Right renal cortex interstitium (tissue), 3 donors: ENCODE data around the gene FAM227B. TPM values are rescaled to one million over a fixed set of nuclear protein-coding genes. Genes with fewer than 3 reads are reported as not detected.
"Not testable (repeated sequence)": the region's sequence is repeated elsewhere in the genome, so short reads cannot be mapped to it uniquely, and the experiment has no call there.

ENCODE experiments used
- DNase-seq, 3 donors: peaks; one replicate each; pipeline ENCODE4 v3.0.0-alpha.2; 2013; ENCODE audit warnings: low read depth in 3 of 3, low spot score in 2 of 3
- polyA plus RNA-seq, 3 donors: library from polyadenylated mRNA; unstranded; fragments of 120-200 nt; gene quantifications; one replicate each; pipeline ENCODE4 v1.2.1, GENCODE V29; 2013; ENCODE audit not compliant: insufficient read length in 3 of 3

FAM227B gene
- polyA plus RNA-seq, 3 donors = 16.1 to 18.5 (median 16.4) TPM

GRCh38 chr15:49402515-49403296, 217.9 kb downstream of the FAM227B start:
- not testable (repeated sequence) for DNase-seq

- no peak for DNase-seq
Observed at GRCh38 chr15:49387471-49387870, 233.1 kb downstream of the FAM227B start.

DNA sequence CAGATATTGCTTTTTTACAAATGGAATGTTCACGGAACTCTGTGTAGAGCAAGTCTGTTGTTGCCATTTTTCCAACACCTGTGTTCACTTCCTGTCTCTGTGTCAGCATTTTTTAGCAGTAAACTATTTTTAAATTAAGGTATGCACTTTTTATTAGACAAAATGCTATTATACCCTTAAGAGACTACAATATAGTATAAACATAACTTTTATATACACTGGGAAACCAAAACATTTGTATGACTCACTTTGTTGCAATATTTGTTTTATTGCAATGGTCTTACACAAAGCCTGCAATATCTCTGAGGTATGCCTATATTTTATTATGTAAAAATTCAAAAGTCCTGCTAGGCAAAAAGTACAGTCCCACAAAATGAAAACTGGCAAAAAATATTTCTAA, 237.4 kb downstream of the FAM227B start:
- DNase-seq = no peak

GRCh38 chr15:49382394-49382793, 238.2 kb downstream of the FAM227B start:
- no peak for DNase-seq

- DNase-seq = no peak
Observed at GRCh38 chr15:49380912-49381311, 239.7 kb downstream of the FAM227B start.

DNA sequence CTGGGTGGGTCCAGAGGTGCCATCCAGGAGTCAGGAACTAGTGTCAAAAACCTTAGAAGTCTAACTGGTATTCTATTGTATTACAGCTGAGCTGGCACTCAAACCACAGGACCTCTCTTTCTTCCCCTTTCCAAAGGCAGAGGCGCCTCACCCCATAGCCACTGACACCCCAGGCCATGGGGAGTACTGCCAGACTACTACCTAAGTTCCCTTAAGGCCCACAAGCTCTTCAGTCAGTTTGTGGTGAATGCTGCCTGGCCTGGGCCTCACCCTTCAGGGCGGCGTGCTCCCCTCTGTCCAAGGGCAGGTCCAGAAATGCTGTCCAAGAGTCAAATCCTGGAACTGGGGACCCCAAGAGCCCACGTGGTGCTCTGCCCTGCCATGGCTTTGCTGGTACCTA, 240.6 kb downstream of the FAM227B start:
- DNase-seq = no peak

- DNase-seq = no peak
Observed at GRCh38 chr15:49372366-49372765, 248.3 kb downstream of the FAM227B start.

GRCh38 chr15:49370782-49371181, 249.8 kb downstream of the FAM227B start:
- no peak for DNase-seq

DNA sequence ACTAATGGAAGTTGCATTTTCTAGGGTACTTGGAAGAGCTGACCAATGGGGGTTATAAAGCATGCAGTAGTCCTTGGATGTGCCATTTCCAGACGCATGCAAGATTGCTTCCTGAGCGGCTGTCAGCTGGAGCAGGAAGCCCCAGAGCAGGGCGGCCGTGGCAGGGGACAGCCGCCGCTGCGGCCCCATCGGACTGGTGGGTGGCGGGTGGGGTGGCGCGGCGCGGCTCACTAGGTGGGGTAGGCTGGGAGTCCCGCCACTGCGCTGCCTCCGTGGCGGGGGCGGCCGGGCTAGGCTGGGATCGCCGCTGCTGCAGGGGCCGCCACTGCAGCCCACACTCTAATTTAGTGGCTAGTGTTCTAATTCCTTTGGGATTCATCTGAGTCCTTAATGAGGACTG, 254.1 kb downstream of the FAM227B start:
- DNase-seq = no peak

- DNase-seq = no peak
Observed at GRCh38 chr15:49361370-49361769, 259.2 kb downstream of the FAM227B start.

DNA sequence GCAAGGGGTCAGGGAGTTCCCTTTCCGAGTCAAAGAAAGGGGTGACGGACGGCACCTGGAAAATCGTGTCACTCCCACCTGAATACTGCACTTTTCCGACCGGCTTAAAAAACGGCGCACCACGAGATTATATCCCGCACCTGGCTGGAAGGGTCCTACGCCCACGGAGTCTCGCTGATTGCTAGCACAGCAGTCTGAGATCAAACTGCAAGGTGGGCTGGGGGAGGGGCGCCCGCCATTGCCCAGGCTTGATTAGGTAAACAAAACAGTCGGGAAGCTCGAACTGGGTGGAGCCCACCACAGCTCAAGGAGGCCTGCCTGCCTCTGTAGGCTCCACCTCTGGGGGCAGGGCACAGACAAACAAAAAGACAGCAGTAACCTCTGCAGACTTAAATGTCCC, 266.2 kb downstream of the FAM227B start:
- not testable (repeated sequence) for DNase-seq

- DNase-seq = no peak
Observed at GRCh38 chr15:49343546-49343945, 277.1 kb downstream of the FAM227B start.

GRCh38 chr15:49339656-49340055, 281.0 kb downstream of the FAM227B start:
- no peak for DNase-seq

DNA sequence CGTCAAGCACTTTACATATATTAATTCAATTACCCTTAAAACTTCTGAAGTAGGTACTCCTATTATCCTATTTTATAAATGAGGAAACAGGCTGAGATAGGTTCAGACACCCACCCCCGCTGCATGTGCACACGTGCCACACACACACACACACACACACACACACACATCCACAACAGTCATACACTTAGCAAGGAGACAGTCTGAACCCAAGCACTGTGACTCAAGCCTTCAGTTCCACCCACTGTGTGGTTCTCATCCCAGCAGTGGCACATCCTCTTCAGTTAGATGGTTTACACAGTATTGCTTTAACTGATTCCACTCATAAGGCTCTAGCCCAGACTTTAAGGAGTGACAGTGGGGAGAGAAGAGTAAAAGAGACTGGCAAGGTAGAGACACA, 288.7 kb downstream of the FAM227B start:
- no peak for DNase-seq

DNA sequence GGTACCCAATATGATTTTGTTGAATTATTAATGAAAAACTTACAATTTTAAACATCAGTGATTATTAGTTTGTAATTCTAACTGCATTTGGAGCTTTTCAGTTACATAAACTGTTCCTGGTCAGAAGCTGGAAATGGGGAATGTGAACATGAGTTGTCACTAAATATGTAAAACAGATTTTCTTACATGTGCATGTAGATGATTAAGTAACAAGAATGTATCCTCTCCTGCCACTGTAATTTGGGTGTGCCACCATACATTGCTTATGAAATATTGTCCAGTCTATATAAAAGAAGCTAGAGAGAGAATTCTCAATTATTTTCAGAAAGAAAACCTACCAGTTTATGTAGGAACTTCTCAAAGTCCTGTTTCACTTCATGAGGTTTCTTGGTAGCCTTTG, 289.2 kb downstream of the FAM227B start:
- no peak for DNase-seq

DNA sequence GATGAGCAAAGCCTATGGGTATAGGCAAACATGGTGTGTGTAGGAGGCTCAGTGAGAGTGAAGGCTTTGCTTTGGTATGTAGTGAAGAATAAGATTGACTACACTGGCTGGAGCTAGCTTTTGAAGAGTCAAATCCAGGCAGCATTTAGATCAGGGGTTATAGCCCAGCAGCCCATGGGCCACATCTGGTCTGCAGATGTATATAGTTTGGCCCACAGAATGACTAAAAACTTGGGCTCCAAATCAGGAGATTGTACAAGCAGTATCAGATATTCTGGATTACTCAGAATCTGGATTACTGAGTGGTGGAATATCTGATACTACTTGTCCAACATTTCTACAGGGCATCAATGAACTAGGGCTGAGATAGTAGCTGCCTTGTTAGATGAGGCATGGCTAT, 290.5 kb downstream of the FAM227B start:
- DNase-seq = no peak

DNA sequence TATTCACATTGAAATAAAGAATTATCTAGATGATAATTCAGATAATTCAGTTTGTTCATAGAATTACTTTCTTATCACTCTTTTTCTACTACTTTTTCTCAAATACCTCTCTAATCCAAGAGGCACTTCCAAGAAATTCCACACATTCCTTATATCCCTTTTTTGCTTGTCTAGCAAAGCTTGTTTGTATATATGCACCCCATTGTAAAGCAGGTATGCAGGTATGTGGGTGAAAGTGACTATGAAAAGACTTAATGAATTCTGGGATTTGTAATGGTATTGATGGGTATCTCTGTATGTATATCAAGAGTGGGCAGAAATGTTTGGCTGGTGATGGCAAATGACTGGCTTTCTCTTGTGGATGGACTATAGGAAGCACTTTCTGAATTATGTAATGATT, 291.7 kb downstream of the FAM227B start:
- no peak for DNase-seq

- DNase-seq = no peak
Observed at GRCh38 chr15:49327927-49328326, 292.7 kb downstream of the FAM227B start.

GRCh38 chr15:49323207-49323606, 297.4 kb downstream of the FAM227B start:
- DNase-seq = no peak

DNA sequence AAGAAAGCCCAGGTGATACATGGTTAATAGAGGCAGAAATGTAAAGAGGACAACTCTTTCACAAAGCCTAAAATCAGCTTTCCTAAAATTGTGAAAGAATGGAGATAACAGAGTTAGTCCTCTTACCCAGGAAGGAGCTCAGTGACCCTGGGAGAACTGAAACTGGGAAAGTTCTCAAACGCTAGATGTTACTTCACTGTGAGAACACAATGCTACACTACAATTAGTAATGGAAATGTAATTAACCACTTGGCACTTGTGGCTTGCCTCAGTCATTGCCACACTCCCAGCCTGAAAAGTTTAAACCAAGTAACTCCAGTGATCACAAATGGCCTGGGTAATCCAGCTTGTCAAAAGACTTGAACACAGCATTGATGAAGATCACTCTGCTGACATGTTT, 300.3 kb downstream of the FAM227B start:
- DNase-seq = no peak

GRCh38 chr15:49315391-49315823, 305.2 kb downstream of the FAM227B start:
- DNase-seq = no peak

DNA sequence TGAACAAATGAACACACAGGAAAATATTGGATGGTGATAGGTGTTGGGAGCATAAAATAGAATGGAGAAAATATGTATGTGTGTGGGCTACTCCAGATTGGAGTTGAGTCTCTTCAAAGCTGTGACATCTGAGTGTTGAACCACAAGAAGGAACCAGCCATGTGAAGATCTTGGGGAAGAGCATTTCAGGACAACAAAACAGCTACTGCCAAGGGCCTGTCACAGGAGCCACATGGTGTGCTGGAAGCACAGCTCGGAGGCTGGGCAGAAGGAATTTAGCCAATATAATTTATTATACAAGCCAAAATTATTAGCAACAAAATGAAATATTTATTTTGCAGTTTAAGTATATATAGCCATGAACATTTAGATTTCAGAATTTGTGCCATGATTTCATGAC, 305.9 kb downstream of the FAM227B start:
- no peak for DNase-seq

DNA sequence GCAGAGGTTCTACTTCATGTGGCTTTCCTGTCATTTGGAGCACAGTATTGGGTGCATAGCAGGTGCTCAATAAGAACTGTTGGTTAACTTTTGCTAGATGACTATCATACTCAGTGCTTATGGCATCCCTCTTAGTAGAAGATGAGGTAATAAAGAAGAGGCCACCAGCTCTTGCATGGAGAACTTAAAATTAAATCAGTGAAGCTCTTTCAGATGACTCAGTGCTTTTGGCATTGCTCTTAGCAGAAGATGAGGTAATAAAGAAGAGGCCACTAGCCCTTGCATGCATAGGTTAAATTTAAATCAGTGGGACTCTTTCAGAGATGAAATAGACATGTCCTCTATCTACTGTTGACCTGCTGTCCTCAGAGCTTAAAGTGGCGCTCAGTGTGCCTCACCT, 307.0 kb downstream of the FAM227B start:
- DNase-seq = no peak
